Transverse colon (tissue), 3 donors: ENCODE results near the gene UBAC2.

Experiments used
- CTCF ChIP-seq, 5 experiments: fragments of 200-600 bp in 3 of 5; fragments of 450-650 bp in 2 of 5; sonication (generic) in 3 of 5; IDR thresholded peaks; 1 replicate in 2 of 5; 2 replicates in 3 of 5; pipeline ENCODE4 v1.5.1; 2016 to 2017; ENCODE audit warnings: antibody characterized with exemption in 5 of 5, inconsistent platforms in 3 of 5, mild to moderate bottlenecking in 2 of 5, moderate library complexity in 1 of 5
- POLR2A ChIP-seq: fragments of 450-650 bp; IDR thresholded peaks from one replicate; pipeline ENCODE4 v1.6.1; 2016; ENCODE audit warnings: antibody characterized with exemption, mild to moderate bottlenecking, moderate library complexity

DNA sequence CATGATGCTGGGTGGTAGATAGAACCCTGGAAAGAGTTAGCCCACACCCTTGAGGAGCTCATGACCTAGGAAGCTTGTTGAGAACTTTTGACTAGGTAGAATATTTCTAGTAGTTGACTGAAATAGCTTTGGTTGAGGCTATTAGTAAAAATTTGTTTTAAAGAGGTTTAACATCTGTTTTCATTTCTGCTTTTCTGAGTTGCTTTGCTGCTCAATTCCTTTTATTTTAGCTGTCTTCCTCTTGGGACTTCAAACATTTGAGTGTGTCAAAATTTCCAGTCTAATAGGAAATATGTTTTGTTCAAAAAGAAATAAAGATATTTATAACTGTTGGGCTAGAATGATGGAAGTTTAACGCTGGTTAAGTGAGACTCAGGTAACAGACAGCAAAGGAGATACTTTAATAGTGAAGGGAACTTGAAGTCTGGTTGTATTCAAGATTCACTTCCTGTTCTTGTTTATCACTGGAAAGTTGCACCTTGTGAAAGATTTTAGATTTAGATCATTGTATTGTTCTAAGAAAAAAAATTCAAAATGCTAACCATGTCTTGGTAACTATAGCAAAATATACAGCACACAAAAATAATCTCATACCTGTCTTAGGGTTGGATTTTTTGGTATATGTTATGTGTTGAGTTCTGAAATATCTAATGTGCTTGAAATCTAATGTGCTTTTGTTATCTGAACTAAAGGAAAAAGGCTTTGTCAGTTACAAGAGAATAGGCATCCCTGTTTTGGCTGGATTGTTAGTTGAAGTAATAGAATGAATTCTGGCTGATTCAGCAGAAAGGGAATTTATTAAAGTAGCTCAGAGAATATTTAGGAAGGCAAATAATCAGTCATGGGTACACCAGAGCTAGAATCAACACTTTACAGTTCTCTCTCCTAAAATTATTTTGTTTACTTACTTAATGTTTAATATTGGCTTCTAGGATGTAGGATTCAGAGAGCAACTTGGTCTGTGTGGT is 81.9 kb downstream of the UBAC2 start:
- TF ChIP-seq CTCF (IDR thresholded peaks at IDR 0.05) (no peak), POLR2A (no peak)
